Cardiac muscle cell (in vitro differentiated cells and primary cell): ENCODE results near the gene C19orf25. TPM values are rescaled to one million over a fixed set of nuclear protein-coding genes. Genes with fewer than 3 reads are reported as not detected.
A peak's percentile ranks its signal among the peaks of the same experiment; 100 is the strongest.

Source experiments
- DNase-seq, 2 donors: peaks; one replicate each; pipeline versions ENCODE4 v3.0.0 to v3.0.0-alpha.2; 2010 to 2017; ENCODE audit warnings: low read depth in 1 of 2, low spot score in 1 of 2
- H3K27ac ChIP-seq: fragments of 200-600 bp; sonication (generic); 2 replicates; pipeline ENCODE4 v1.5.1; 2016
- H3K27me3 ChIP-seq: fragments of 200-600 bp; sonication (generic); 2 replicates; pipeline ENCODE4 v1.6.0; 2016; ENCODE audit warnings: control low read depth
- H3K36me3 ChIP-seq: fragments of 200-600 bp; sonication (generic); 2 replicates; pipeline ENCODE4 v1.5.1; 2016; ENCODE audit warnings: control low read depth
- H3K4me1 ChIP-seq: fragments of 200-600 bp; sonication (generic); 2 replicates; pipeline ENCODE4 v1.8.1; 2017; ENCODE audit warnings: low read depth, mild to moderate bottlenecking, mixed run types
- H3K4me3 ChIP-seq: fragments of 200-600 bp; sonication (generic); 2 replicates; pipeline ENCODE4 v1.5.1; 2016; ENCODE audit warnings: mild to moderate bottlenecking
- H3K9me3 ChIP-seq: fragments of 200-600 bp; sonication (generic); 2 replicates; pipeline ENCODE4 v1.5.1; 2017; ENCODE audit warnings: low read depth, mild to moderate bottlenecking, control low read depth
- polyA plus RNA-seq: library from polyadenylated mRNA; unstranded; fragments of >200 nt; fragmentation: Nextera tagmentation; extraction: Ambion mirVana; gene quantifications from 2 replicates; pipeline ENCODE4 v1.2.1, GENCODE V29; 2016
- total RNA-seq: library from RNA; depleted of rRNA; stranded (reverse); fragments of >200 nt; gene quantifications from 2 replicates; pipeline ENCODE4 v1.2.3, GENCODE V29; 2016
- TF ChIP-seq, protein P1 (sequence below): IDR thresholded peaks from 2 replicates; pipeline ENCODE4 v1.5.1; 2012; ENCODE audit warnings: low read depth, mild to moderate bottlenecking, low read length

Gene C19orf25
- total and polyA plus RNA-seq, 2 experiments from 2014 or later, result 52.4 to 84.9 TPM

DNA sequence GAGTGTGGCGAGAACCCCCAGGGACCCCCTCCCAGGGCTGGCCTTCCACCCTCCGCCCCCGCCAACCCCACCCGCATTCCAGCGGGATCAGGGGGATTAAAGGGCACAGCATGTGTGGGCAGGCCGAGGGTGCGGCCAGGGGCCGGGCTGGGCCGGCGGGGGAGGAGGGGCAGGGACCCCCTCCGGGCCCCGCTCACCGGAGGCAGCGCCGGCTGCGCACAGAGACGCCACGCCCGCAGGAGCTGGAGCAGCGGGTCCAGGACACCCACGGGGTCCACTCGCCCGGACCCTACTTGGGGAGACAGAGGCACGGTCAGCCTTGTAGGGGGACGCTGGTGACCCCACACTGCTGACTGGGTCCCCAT is 31.4 kb upstream of the C19orf25 start:
- H3K27me3 ChIP-seq, result peaks cover 18% of the 10 kb centered on the region
- no peak for DNase-seq
- H3K4me3 ChIP-seq, result no peak overlapping the region
- H3K9me3 ChIP-seq, result no peaks in the 10 kb centered on the region
- no peaks in the 10 kb centered on the region for H3K36me3 ChIP-seq
- TF ChIP-seq, protein P1, sequence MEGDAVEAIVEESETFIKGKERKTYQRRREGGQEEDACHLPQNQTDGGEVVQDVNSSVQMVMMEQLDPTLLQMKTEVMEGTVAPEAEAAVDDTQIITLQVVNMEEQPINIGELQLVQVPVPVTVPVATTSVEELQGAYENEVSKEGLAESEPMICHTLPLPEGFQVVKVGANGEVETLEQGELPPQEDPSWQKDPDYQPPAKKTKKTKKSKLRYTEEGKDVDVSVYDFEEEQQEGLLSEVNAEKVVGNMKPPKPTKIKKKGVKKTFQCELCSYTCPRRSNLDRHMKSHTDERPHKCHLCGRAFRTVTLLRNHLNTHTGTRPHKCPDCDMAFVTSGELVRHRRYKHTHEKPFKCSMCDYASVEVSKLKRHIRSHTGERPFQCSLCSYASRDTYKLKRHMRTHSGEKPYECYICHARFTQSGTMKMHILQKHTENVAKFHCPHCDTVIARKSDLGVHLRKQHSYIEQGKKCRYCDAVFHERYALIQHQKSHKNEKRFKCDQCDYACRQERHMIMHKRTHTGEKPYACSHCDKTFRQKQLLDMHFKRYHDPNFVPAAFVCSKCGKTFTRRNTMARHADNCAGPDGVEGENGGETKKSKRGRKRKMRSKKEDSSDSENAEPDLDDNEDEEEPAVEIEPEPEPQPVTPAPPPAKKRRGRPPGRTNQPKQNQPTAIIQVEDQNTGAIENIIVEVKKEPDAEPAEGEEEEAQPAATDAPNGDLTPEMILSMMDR, result no peak
- H3K4me1 ChIP-seq, result no peaks in the 10 kb centered on the region
- no peak overlapping the region for H3K27ac ChIP-seq

DNA sequence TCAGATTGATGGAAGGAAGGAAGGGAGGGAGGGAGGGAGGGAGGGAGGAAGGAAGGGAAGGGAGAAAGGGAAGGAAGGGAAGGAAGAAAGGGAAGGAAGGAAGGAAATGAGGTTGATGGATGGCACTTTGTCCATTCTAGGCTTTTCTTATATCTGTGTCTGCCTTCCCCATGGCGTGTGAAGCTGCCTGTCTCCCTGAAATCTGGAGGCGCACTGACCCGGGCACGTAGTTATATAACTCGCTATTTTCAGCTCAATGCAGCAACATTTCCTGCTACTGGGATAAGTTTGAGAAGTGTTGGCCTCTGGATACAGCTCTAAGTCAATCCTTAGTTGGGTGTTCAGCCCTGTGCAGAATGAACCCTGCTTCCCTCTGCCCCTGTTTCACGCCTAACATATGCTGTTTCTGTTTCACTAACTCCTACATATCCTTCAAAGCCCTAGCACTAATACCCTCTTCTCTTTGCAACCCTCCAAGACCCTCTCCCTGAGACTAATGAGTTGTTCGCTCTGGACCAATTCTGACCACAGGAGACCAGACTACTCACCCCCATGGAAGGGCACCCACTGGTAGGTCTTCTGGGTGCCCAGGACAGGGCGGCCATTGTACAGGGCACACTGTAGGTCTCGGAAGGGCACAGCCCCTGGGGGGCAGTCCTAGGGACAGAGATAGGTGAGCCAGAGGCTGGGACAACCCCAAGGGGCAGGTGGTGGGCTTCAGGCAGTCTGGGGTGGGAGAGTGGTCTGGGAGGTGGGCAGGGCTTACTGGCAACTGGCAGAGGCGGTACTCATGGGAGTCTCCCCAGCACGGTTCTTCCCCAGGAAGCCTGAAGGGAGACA is 30.8 kb upstream of the C19orf25 start:
- Histone ChIP-seq H3K4me3 (no peak overlapping the region), H3K4me1 (no peaks in the 10 kb centered on the region), H3K27ac (no peak overlapping the region), H3K9me3 (no peaks in the 10 kb centered on the region), H3K27me3 (peaks cover 18% of the 10 kb centered on the region), H3K36me3 (no peaks in the 10 kb centered on the region)
- no peak for DNase-seq
- TF ChIP-seq, protein P1, result no peak

DNA sequence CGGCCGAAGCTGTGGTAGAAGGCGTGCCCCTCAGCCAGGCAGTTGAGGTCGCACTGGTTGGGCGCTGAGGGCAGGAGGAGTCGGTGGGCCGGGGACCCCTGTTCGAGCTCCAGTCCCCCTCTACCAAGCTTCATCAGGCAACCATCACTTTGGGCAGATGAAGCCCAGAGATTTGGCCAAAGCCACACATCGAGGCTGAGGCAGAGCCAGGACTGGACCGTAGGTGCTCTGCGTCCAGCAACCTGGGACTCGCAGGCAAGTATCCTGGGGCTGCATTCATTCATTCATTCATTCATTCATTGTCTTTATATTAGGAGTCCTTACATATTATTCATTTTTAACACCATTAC is 29.5 kb upstream of the C19orf25 start:
- Histone ChIP-seq H3K27ac (peak overlapping the region; percentile 32), H3K4me3 (no peak overlapping the region)

DNA sequence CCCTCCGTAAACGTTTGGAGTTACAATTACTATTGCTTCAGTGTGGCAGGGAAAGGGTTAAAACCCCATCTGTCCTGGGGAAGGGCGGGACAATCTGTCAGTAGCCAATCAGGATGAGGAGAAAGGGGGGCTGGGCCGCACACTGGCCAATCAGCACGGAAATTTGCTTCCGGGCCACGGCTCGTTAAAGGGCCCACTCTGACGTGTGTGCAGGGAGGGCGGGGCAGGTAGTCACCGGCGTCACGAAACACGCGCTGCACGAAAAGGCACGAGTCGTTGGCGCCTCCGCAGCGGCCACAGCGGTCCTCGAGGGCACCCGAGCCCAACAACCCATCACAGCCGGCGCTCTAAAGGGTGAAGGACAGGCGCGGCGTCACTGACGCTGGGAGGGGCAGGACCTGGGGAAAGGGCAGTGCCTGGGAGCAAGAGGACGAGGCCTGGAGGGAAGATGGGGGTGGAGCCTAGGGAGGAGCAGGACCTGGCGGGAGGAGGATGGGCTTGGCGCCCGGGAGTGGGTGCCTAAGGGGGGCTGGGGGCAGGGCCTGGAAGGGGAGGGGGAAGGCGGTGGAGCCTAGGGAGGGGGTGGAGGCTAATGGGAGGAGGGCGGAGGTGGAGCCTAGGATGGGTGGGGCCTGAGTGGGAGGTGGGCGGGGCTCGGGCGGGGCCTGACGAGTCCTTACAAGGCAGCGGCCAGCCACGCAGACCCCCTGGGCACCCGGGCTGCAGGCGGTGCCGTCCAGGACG is 28.9 kb upstream of the C19orf25 start:
- peak; percentile 97 to 98 for DNase-seq
- peak overlapping the region; percentile 90 for H3K27ac ChIP-seq
- TF ChIP-seq, protein P1, result no peak
- H3K4me3 ChIP-seq, result peak overlapping the region; percentile 23
- H3K27me3 ChIP-seq, result peaks cover 20% of the 10 kb centered on the region
- H3K9me3 ChIP-seq, result no peaks in the 10 kb centered on the region
- H3K4me1 ChIP-seq, result no peaks in the 10 kb centered on the region
- no peaks in the 10 kb centered on the region for H3K36me3 ChIP-seq

More for the DNA sequence above, 29.5 kb upstream of the C19orf25 start:
- Histone ChIP-seq H3K36me3 (no peaks in the 10 kb centered on the region), H3K27me3 (peaks cover 18% of the 10 kb centered on the region), H3K4me1 (no peaks in the 10 kb centered on the region), H3K9me3 (no peaks in the 10 kb centered on the region)
- TF ChIP-seq, protein P1, result no peak
- no peak for DNase-seq

DNA sequence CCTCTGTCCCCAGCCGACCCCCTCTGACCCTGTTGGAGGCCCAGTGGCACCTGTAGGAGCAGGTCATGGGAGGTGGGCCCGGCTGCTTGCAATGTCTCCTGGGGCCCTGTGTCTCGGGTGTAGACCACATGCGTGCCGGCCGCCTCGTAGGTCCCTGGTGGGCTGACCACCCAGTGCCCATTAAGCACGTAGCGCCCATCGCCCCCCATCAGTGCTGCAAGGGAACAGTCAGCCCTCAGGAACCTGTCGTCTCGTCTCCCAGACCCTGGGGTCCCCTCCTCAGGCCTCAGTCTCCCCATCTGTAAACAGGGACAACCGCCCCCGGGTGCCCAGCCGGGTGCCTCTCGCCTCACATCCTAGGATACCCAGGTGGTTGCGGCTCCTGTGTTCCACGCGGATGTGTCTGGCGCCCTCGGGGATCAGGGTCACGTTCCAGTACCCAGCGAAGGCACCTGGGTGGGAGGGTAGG is 28.2 kb upstream of the C19orf25 start:
- TF ChIP-seq, protein P1, result no peak
- no peaks in the 10 kb centered on the region for H3K36me3 ChIP-seq
- no peak overlapping the region for H3K4me3 ChIP-seq
- peak overlapping the region; percentile 90 for H3K27ac ChIP-seq
- peaks cover 21% of the 10 kb centered on the region for H3K27me3 ChIP-seq
- DNase-seq, result no peak
- H3K9me3 ChIP-seq, result no peaks in the 10 kb centered on the region
- H3K4me1 ChIP-seq, result no peaks in the 10 kb centered on the region
